NCI-H226 (cell line): ENCODE measurements around the gene NECAB2.

Experiments
- DNase-seq: peaks from one replicate; pipeline ENCODE4 v3.0.0-alpha.2; 2015

The NECAB2 gene

GRCh38 chr16:83994703-83995102 is 26.7 kb downstream of the NECAB2 start:
- no peak for DNase-seq

GRCh38 chr16:83995754-83996153 is 27.7 kb downstream of the NECAB2 start:
- no peak for DNase-seq

- DNase-seq: no peak
Measured at GRCh38 chr16:83996481-83997252, 28.6 kb downstream of the NECAB2 start.

GRCh38 chr16:83998091-83998490 is 30.0 kb downstream of the NECAB2 start:
- DNase-seq: no peak

GRCh38 chr16:84000989-84001642 is 33.1 kb downstream of the NECAB2 start:
- no peak for DNase-seq

GRCh38 chr16:84001726-84002125 is 33.7 kb downstream of the NECAB2 start:
- DNase-seq: no peak

- no peak for DNase-seq
Measured at GRCh38 chr16:84003038-84003437, 35.0 kb downstream of the NECAB2 start.

- no peak for DNase-seq
Measured at GRCh38 chr16:84004442-84004841, 36.4 kb downstream of the NECAB2 start.

- no peak for DNase-seq
Measured at GRCh38 chr16:84005391-84005790, 37.3 kb downstream of the NECAB2 start.

GRCh38 chr16:84007520-84007919 is 39.5 kb downstream of the NECAB2 start:
- DNase-seq: no peak

GRCh38 chr16:84007965-84008364 is 39.9 kb downstream of the NECAB2 start:
- no peak for DNase-seq

GRCh38 chr16:84009282-84009681 is 41.2 kb downstream of the NECAB2 start:
- no peak for DNase-seq

GRCh38 chr16:84013787-84014569 is 45.9 kb downstream of the NECAB2 start:
- peak; percentile 92 for DNase-seq

- no peak for DNase-seq
Measured at GRCh38 chr16:84014570-84015327, 46.7 kb downstream of the NECAB2 start.

- DNase-seq: no peak
Measured at GRCh38 chr16:84015399-84015798, 47.4 kb downstream of the NECAB2 start.

GRCh38 chr16:84016477-84016876 is 48.4 kb downstream of the NECAB2 start:
- no peak for DNase-seq

GRCh38 chr16:84018710-84019109 is 50.7 kb downstream of the NECAB2 start:
- no peak for DNase-seq

- DNase-seq: no peak
Measured at GRCh38 chr16:84020353-84020752, 52.3 kb downstream of the NECAB2 start.

GRCh38 chr16:84021488-84021887 is 53.4 kb downstream of the NECAB2 start:
- DNase-seq: no peak

- no peak for DNase-seq
Measured at GRCh38 chr16:84022644-84023043, 54.6 kb downstream of the NECAB2 start.

- DNase-seq: peak; percentile 77
Measured at GRCh38 chr16:84024854-84025253, 56.8 kb downstream of the NECAB2 start.

- DNase-seq: no peak
Measured at GRCh38 chr16:84026606-84027005, 58.6 kb downstream of the NECAB2 start.

GRCh38 chr16:84027625-84028024 is 59.6 kb downstream of the NECAB2 start:
- DNase-seq: no peak
